Measurements from ENCODE around the gene POLR1G. TPM values are rescaled to one million over a fixed set of nuclear protein-coding genes. Genes with fewer than 3 reads are reported as not detected.

Gene POLR1G, protein sequence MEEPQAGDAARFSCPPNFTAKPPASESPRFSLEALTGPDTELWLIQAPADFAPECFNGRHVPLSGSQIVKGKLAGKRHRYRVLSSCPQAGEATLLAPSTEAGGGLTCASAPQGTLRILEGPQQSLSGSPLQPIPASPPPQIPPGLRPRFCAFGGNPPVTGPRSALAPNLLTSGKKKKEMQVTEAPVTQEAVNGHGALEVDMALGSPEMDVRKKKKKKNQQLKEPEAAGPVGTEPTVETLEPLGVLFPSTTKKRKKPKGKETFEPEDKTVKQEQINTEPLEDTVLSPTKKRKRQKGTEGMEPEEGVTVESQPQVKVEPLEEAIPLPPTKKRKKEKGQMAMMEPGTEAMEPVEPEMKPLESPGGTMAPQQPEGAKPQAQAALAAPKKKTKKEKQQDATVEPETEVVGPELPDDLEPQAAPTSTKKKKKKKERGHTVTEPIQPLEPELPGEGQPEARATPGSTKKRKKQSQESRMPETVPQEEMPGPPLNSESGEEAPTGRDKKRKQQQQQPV
- total RNA-seq (2011; cell fraction: chromatin; rRNA removed; ENCODE audit: low replicate concordance) = 7.5 and 14.6 TPM in 2 replicates
- 11.1 and 14.3 TPM in 2 replicates for total RNA-seq (2011; cell fraction: nucleolus; rRNA removed)
- 9.8 and 10.3 TPM in 2 replicates for total RNA-seq (2011; cell fraction: nucleoplasm; rRNA removed)
- 36.6 and 50.6 TPM in 2 replicates for total RNA-seq (2014; rRNA removed)
- total RNA-seq (2014; rRNA removed; fragmentation: Illumina TruSeq; extraction: Trizol) = 19.7 and 22.7 TPM in 2 replicates
- total RNA-seq (2015; rRNA removed; fragmentation: Illumina TruSeq; extraction: Trizol) = 50.1 and 51.0 TPM in 2 replicates
- total RNA-seq (2021) = 27.4 and 32.1 TPM in 2 replicates
- polyA plus RNA-seq (2011; rRNA removed) = 8.5 and 9.7 TPM in 2 replicates
- 11.0 and 17.1 TPM in 2 replicates for polyA plus RNA-seq (2011; cell fraction: cytosol; rRNA removed)
- polyA plus RNA-seq (2011; cell fraction: nucleus; rRNA removed) = 3.6 and 6.6 TPM in 2 replicates
- polyA plus RNA-seq (2012) = 5.1 and 14.9 TPM in 2 replicates
- 32.6 and 37.4 TPM in 2 replicates for polyA plus RNA-seq (2014; fragmentation: Illumina TruSeq; extraction: Trizol)
- 1 to 10 TPM; 3.0 to 6.4 TPM for polyA plus RNA-seq (2014; fragmentation: Nextera tagmentation; extraction: Ambion mirVana)
- polyA plus RNA-seq (2014; rRNA removed) = 29.2 and 31.7 TPM in 2 replicates
- 4.5 and 4.9 TPM in 2 replicates for polyA minus RNA-seq (2011; rRNA and poly(A)+ RNA removed)
- 12.2 and 12.9 TPM in 2 replicates for polyA minus RNA-seq (2011; cell fraction: cytosol; rRNA and poly(A)+ RNA removed)
- polyA minus RNA-seq (2011; cell fraction: nucleus; rRNA and poly(A)+ RNA removed) = 3.0 and 3.8 TPM in 2 replicates
- Bru-seq, nascent RNA = percentile 85 among the genes with signal in this experiment
- percentile 79 among the genes with signal in this experiment for BruChase-seq, experiment 1, labeled RNA remaining after a 2-hour chase
- percentile 82 among the genes with signal in this experiment for BruChase-seq, experiment 2, labeled RNA remaining after a 6-hour chase
- long read RNA-seq, experiment 1, transcript CD3EAP-202 (3 exons, 1,830 nt) = minor isoform, 15 of 197 reads
- long read RNA-seq, experiment 1, transcript CD3EAP-204 (2 exons, 1,061 nt) = minor isoform, 23 of 197 reads
- long read RNA-seq, experiment 1, transcript CD3EAP-201 (3 exons, 3,286 nt) = major isoform, 48 of 197 reads
- long read RNA-seq, experiment 1, partial matches to known transcripts = 108 of 197 reads
- long read RNA-seq, experiment 1, other reads (novel, unspliced or antisense) = 3 of 197 reads
- long read RNA-seq, experiment 2, transcript CD3EAP-201 (3 exons, 3,286 nt) = major isoform, 5 of 35 reads
- long read RNA-seq, experiment 2, partial matches to known transcripts = 0 of 35 reads
- long read RNA-seq, experiment 2, other reads (novel, unspliced or antisense) = 24 of 35 reads
- long read RNA-seq, experiment 3, transcript CD3EAP-202 (3 exons, 1,830 nt) = minor isoform, 6 of 43 reads
- long read RNA-seq, experiment 3, transcript CD3EAP-201 (3 exons, 3,286 nt) = major isoform, 33 of 43 reads
- long read RNA-seq, experiment 3, partial matches to known transcripts = 0 of 43 reads
- long read RNA-seq, experiment 3, other reads (novel, unspliced or antisense) = 3 of 43 reads

- ATAC-seq (peak; percentile 77), DNase-seq (ENCODE audit: extremely low read depth in 1 of 4, low spot score in 3 of 4) (peak; percentile 84 to 91 (median 88)), FAIRE-seq (no peak)
- Histone ChIP-seq H2AFZ (ENCODE audit: low read depth, low read length) (peak within 1 kb of the TSS; percentile 99), H3K4me2 (ENCODE audit: insufficient read depth, low read length) (peak within 1 kb of the TSS; percentile 91), H3K4me1 (replicated peaks in 1 of 2; ENCODE audit: control insufficient read depth in 2 of 2, insufficient read depth in 2 of 2, low read length in 2 of 2) (peaks cover 22 to 60% of the 10 kb centered on the region in 2 experiments; a peak in 4 of 5 replicates), H3K9me1 (ENCODE audit: control insufficient read depth, insufficient read depth, low read length) (no peaks in the 10 kb centered on the region), H3K27ac (ENCODE audit: extremely low read depth, low read depth, low read length) (peak within 1 kb of the TSS; percentile 98), H3K27me3 (ENCODE audit: control insufficient read depth in 2 of 2, insufficient read depth in 2 of 2, low read length in 2 of 2) (no peaks in the 10 kb centered on the region), H4K20me1 (replicated peaks; ENCODE audit: control insufficient read depth, insufficient read depth, low read length) (no peaks in the 10 kb centered on the region), H3K9ac (ENCODE audit: insufficient read depth in 1 of 2, low read depth in 2 of 2, low read length in 2 of 2) (peak within 1 kb of the TSS; percentile 96 to 97), H3K79me2 (ENCODE audit: control insufficient read depth, insufficient read depth, low read length) (peaks cover 47% of the 10 kb centered on the region), H3K9me3 (replicated peaks; ENCODE audit: control insufficient read depth, insufficient read depth, low read depth, low read length) (no peaks in the 10 kb centered on the region), H3K4me3 (peak within 1 kb of the TSS; percentile 78), H3K36me3 (ENCODE audit: control insufficient read depth, insufficient read depth, low read length) (peaks cover 28% of the 10 kb centered on the region; the same call in 2 of the 3 replicates)
- TSS peak; percentile 50 for BruUV-seq (replicated peaks)
- POLR2A ChIA-PET = interaction anchor here (0.6 to 1.7 kb wide), 11 partner anchors 9 to 72 kb away, joined by 3 to 8 read pairs (median 4); partner anchors contain the start of gene ERCC1
- 1% methylated on average over 46 of the region's 51 CpGs for WGBS (ENCODE audit: insufficient coverage, low coverage, missing lambda C conversion rate)
- in situ Hi-C loops (cut with MboI) = no loop called here
- CTCF ChIA-PET (ENCODE audit: low intra/inter-chr PET ratio) = interaction anchor here (0.6 to 4.0 kb wide), 3 partner anchors 22 to 236 kb away, joined by 3 to 16 read pairs (median 3); no protein-coding TSS in a partner anchor
- intact Hi-C loops (cut with micrococcal nuclease) = no loop called here
- TF ChIP-seq ZNF717 (CRISPR knock-in tag; IDR thresholded peaks at IDR 0.05) (no peak), IFI16 (CRISPR knock-in tag; IDR thresholded peaks at IDR 0.05) (no peak), TRIM24 (IDR thresholded peaks at IDR 0.05) (peak in 1 of 2 experiments; percentile 66; a peak in 2 of 4 replicates), RBM39 (optimal IDR thresholded peaks at IDR 0.05; ENCODE audit: low read depth, low read length) (no peak), FOXP4 (CRISPR knock-in tag; IDR thresholded peaks at IDR 0.05; ENCODE audit: borderline replicate concordance) (no peak), ZNF3 (CRISPR knock-in tag; IDR thresholded peaks at IDR 0.05) (no peak), GATAD2B (IDR thresholded peaks at IDR 0.05; ENCODE audit: borderline replicate concordance) (no peak), CBFA2T2 (conservative IDR thresholded peaks at IDR 0.05) (0 out of 2 replicates have a peak, but pooled peaks have one; percentile 7), SREBF1 (IDR thresholded peaks at IDR 0.05; ENCODE audit: borderline replicate concordance, low read depth, low read length) (peak; percentile 81; the same call in 1 of the 2 replicates)
- TF ChIP-seq, protein P1, sequence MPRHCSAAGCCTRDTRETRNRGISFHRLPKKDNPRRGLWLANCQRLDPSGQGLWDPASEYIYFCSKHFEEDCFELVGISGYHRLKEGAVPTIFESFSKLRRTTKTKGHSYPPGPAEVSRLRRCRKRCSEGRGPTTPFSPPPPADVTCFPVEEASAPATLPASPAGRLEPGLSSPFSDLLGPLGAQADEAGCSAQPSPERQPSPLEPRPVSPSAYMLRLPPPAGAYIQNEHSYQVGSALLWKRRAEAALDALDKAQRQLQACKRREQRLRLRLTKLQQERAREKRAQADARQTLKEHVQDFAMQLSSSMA (CRISPR knock-in tag; IDR thresholded peaks at IDR 0.05) = no peak
Observed at GRCh38 chr19:45406226-45407090, at the start of gene POLR1G. Gene POLR1G (plus strand): TSS chr19:45406644. CDS start chr19:45406697, 53 bp downstream.

Measured in K562 (cell line).